ENCODE data around the gene EVI2A. TPM values are rescaled to one million over a fixed set of nuclear protein-coding genes. Genes with fewer than 3 reads are reported as not detected.

EVI2A gene
- total and polyA plus RNA-seq, 2 experiments from 2014 or later, result 1.3 TPM; not detected in 1

DNA sequence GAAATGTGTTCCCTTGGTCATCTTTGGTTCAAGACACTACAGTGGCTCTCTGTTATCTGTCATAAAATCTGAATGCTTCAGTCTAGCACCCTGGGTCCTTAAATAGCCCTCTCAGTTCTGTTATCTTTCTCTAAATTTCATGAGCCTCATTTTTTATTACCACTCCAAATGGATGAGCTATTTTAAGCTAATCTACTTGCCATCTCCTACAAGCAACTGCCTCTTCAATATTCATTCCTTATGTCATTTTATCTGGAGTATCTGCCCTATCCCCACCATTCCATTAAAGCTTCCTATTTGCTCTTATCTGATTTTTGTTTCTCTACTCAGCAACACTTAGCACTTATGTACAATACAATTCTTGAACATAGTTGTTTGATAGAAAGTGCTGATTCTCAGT is 28.0 kb upstream of the EVI2A start:
- H4K20me1 ChIP-seq (replicated peaks; ENCODE audit: insufficient read depth), result no peaks in the 10 kb centered on the region
- no peak for ATAC-seq
- H3K36me3 Mint-ChIP-seq (ENCODE audit: low read depth), result peaks cover 9% of the 10 kb centered on the region; the same call in 2 of the 3 replicates
- H3K9me3 Mint-ChIP-seq, result no peaks in the 10 kb centered on the region
- no peaks in the 10 kb centered on the region for H3K9me2 ChIP-seq (ENCODE audit: insufficient read depth)
- H3K4me3 Mint-ChIP-seq, result no peak overlapping the region
- no peak overlapping the region for H2AFZ ChIP-seq
- no peak overlapping the region for H3K4me2 ChIP-seq
- no peaks in the 10 kb centered on the region for H3K27me3 ChIP-seq (ENCODE audit: insufficient read depth)
- H3K4me1 Mint-ChIP-seq, result no peaks in the 10 kb centered on the region
- TF ChIP-seq ZNF462 (CRISPR knock-in tag; IDR thresholded peaks at IDR 0.05), result no peak
- no peak for TF ChIP-seq EZH2 (IDR thresholded peaks at IDR 0.05; ENCODE audit: low read depth, unreplicated experiment)
- TF ChIP-seq JUNB (IDR thresholded peaks at IDR 0.05; ENCODE audit: unreplicated experiment), result no peak
- no peak for TF ChIP-seq POLR2AphosphoS5 (IDR thresholded peaks at IDR 0.05; ENCODE audit: low read depth)
- no peak for TF ChIP-seq ETS1 (IDR thresholded peaks at IDR 0.05)
- TF ChIP-seq STAT1 (IDR thresholded peaks at IDR 0.05; ENCODE audit: unreplicated experiment), result no peak
- TF ChIP-seq REST (IDR thresholded peaks at IDR 0.05; ENCODE audit: unreplicated experiment), result no peak
- TF ChIP-seq, protein P1, sequence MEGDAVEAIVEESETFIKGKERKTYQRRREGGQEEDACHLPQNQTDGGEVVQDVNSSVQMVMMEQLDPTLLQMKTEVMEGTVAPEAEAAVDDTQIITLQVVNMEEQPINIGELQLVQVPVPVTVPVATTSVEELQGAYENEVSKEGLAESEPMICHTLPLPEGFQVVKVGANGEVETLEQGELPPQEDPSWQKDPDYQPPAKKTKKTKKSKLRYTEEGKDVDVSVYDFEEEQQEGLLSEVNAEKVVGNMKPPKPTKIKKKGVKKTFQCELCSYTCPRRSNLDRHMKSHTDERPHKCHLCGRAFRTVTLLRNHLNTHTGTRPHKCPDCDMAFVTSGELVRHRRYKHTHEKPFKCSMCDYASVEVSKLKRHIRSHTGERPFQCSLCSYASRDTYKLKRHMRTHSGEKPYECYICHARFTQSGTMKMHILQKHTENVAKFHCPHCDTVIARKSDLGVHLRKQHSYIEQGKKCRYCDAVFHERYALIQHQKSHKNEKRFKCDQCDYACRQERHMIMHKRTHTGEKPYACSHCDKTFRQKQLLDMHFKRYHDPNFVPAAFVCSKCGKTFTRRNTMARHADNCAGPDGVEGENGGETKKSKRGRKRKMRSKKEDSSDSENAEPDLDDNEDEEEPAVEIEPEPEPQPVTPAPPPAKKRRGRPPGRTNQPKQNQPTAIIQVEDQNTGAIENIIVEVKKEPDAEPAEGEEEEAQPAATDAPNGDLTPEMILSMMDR (conservative IDR thresholded peaks at IDR 0.05; ENCODE audit: low read depth in 2 of 2), result no peak
- no peak for TF ChIP-seq ZNF114 (CRISPR knock-in tag; IDR thresholded peaks at IDR 0.05)
- no peak for TF ChIP-seq ZNF331 (CRISPR knock-in tag; IDR thresholded peaks at IDR 0.05; ENCODE audit: low read depth)
- TF ChIP-seq EZH2phosphoT487 (IDR thresholded peaks at IDR 0.05; ENCODE audit: unreplicated experiment), result no peak
- TF ChIP-seq NANOG (IDR thresholded peaks at IDR 0.05; ENCODE audit: borderline replicate concordance), result no peak
- TF ChIP-seq CREB1 (CRISPR knock-in tag; IDR thresholded peaks at IDR 0.05; ENCODE audit: low read depth), result no peak
- no peaks in the 10 kb centered on the region for H3K27me3 Mint-ChIP-seq (ENCODE audit: insufficient read depth, low read depth, poor library complexity)
- no peaks in the 10 kb centered on the region for H3K4me1 ChIP-seq (ENCODE audit: insufficient read depth)
- H3K27ac ChIP-seq (ENCODE audit: low read depth), result no peak overlapping the region
- H3K27ac Mint-ChIP-seq, result no peak overlapping the region
- DNase-seq (ENCODE audit: low spot score), result no peak
- no peak overlapping the region for H3K4me3 ChIP-seq
- H3K79me2 ChIP-seq (replicated peaks; ENCODE audit: insufficient read depth), result no peaks in the 10 kb centered on the region
- H3F3A ChIP-seq (replicated peaks; ENCODE audit: low read depth), result no peaks in the 10 kb centered on the region
- H3K36me3 ChIP-seq (ENCODE audit: insufficient read depth), result no peaks in the 10 kb centered on the region; the same call in 1 of the 2 replicates

All from GM23338 (cell line).